DOHH2 (cell line): ENCODE data around the gene SART1.

ENCODE experiments used
- H3F3A ChIP-seq: fragments of 200-600 bp; sonication (generic), shearing (Covaris generic); 2 replicates; pipeline ENCODE4 v1.6.0; 2016; ENCODE audit warnings: antibody characterized with exemption, mild to moderate bottlenecking; ENCODE audit not compliant: control insufficient read depth, insufficient read depth
- H3K27ac ChIP-seq: fragments of 200-600 bp; sonication (generic); 2 replicates; pipeline ENCODE4 v1.5.1; 2014; ENCODE audit warnings: low read depth, mild to moderate bottlenecking, low read length, moderate library complexity
- H3K27me3 ChIP-seq: fragments of 200-600 bp; sonication (generic); 2 replicates; pipeline ENCODE4 v1.6.1; 2014; ENCODE audit warnings: mild to moderate bottlenecking, low read length, mixed read lengths; ENCODE audit not compliant: control insufficient read depth
- H3K36me3 ChIP-seq: fragments of 200-600 bp; sonication (generic); 2 replicates; pipeline ENCODE4 v1.6.1; 2014; ENCODE audit warnings: mild to moderate bottlenecking, low read length, moderate library complexity, mixed read lengths; ENCODE audit not compliant: control insufficient read depth
- H3K4me1 ChIP-seq: fragments of 200-600 bp; sonication (generic); 2 replicates; pipeline ENCODE4 v1.6.1; 2014; ENCODE audit warnings: mild to moderate bottlenecking, low read length, mixed read lengths; ENCODE audit not compliant: control insufficient read depth
- H3K4me2 ChIP-seq: fragments of 200-600 bp; sonication (generic); 2 replicates; pipeline ENCODE4 v1.6.0; 2014; ENCODE audit warnings: mild to moderate bottlenecking, low read length, moderate library complexity
- H3K4me3 ChIP-seq: fragments of 200-600 bp; sonication (generic); 2 replicates; pipeline ENCODE4 v1.5.1; 2014; ENCODE audit warnings: mild to moderate bottlenecking, low read length, mixed read lengths
- H3K79me2 ChIP-seq: fragments of 200-600 bp; sonication (generic); 2 replicates; pipeline ENCODE4 v1.6.1; 2014; ENCODE audit warnings: mild to moderate bottlenecking, low read length, mixed read lengths; ENCODE audit not compliant: control insufficient read depth
- H3K9me2 ChIP-seq: fragments of 200-600 bp; sonication (generic); replicated peaks from 2 replicates; pipeline ENCODE4 v1.6.1; 2014; ENCODE audit warnings: mild to moderate bottlenecking, low read length, mixed read lengths; ENCODE audit not compliant: control insufficient read depth
- H3K9me3 ChIP-seq: fragments of 200-600 bp; sonication (generic); 2 replicates; pipeline ENCODE4 v1.6.1; 2014; ENCODE audit warnings: antibody characterized with exemption, low read length, mixed read lengths; ENCODE audit not compliant: control insufficient read depth, insufficient read depth
- H4K20me1 ChIP-seq: fragments of 200-600 bp; sonication (generic); 2 replicates; pipeline ENCODE4 v1.6.0; 2014; ENCODE audit warnings: low read depth, mild to moderate bottlenecking, antibody characterized with exemption, low read length, moderate library complexity; ENCODE audit not compliant: control insufficient read depth, insufficient read depth
- CTCF ChIP-seq: fragments of 200-600 bp; sonication (generic); IDR thresholded peaks from one replicate; pipeline ENCODE4 v1.5.1; 2014; ENCODE audit warnings: antibody characterized with exemption, mild to moderate bottlenecking, low read depth, low read length; ENCODE audit not compliant: poor library complexity, severe bottlenecking
- EZH2phosphoT487 ChIP-seq: fragments of 200-600 bp; sonication (generic); IDR thresholded peaks from 2 replicates; pipeline ENCODE4 v1.6.1; 2017; ENCODE audit warnings: borderline replicate concordance, mild to moderate bottlenecking, antibody characterized with exemption, low read length, moderate library complexity, mixed read lengths

Gene SART1

GRCh38 chr11:65932558-65932919 is 29.0 kb upstream of the SART1 start:
- Histone ChIP-seq H3K9me2 (no peaks in the 10 kb centered on the region), H3K27ac (no peak overlapping the region), H3K36me3 (no peaks in the 10 kb centered on the region), H3K4me3 (no peak overlapping the region), H3K27me3 (no peaks in the 10 kb centered on the region), H3K79me2 (no peaks in the 10 kb centered on the region), H3F3A (no peaks in the 10 kb centered on the region), H3K9me3 (no peaks in the 10 kb centered on the region), H4K20me1 (no peaks in the 10 kb centered on the region), H3K4me1 (peaks cover 6% of the 10 kb centered on the region; the same call in 1 of the 2 replicates), H3K4me2 (no peak overlapping the region)
- no peak for TF ChIP-seq EZH2phosphoT487
- no peak for TF ChIP-seq CTCF

- Histone ChIP-seq H3K4me2 (no peak overlapping the region), H3K4me1 (peaks cover 6% of the 10 kb centered on the region; the same call in 1 of the 2 replicates), H4K20me1 (no peaks in the 10 kb centered on the region), H3K9me2 (no peaks in the 10 kb centered on the region), H3F3A (no peaks in the 10 kb centered on the region), H3K79me2 (no peaks in the 10 kb centered on the region), H3K4me3 (no peak overlapping the region), H3K9me3 (no peaks in the 10 kb centered on the region), H3K36me3 (no peaks in the 10 kb centered on the region), H3K27ac (no peak overlapping the region), H3K27me3 (peaks cover 7% of the 10 kb centered on the region; the same call in 1 of the 2 replicates)
- TF ChIP-seq EZH2phosphoT487 = no peak
- no peak for TF ChIP-seq CTCF
These were observed 27.5 kb upstream of the SART1 start for GRCh38 chr11:65934014-65934413.

GRCh38 chr11:65937766-65938165 is 23.8 kb upstream of the SART1 start:
- H3K9me2 ChIP-seq = no peaks in the 10 kb centered on the region
- no peak overlapping the region for H3K4me2 ChIP-seq
- H3K9me3 ChIP-seq = no peaks in the 10 kb centered on the region
- H3K36me3 ChIP-seq = no peaks in the 10 kb centered on the region
- no peaks in the 10 kb centered on the region for H4K20me1 ChIP-seq
- H3F3A ChIP-seq = no peaks in the 10 kb centered on the region
- H3K4me3 ChIP-seq = no peak overlapping the region
- H3K4me1 ChIP-seq = no peaks in the 10 kb centered on the region
- no peaks in the 10 kb centered on the region for H3K79me2 ChIP-seq
- H3K27me3 ChIP-seq = peaks cover 18% of the 10 kb centered on the region; the same call in 1 of the 2 replicates
- no peak overlapping the region for H3K27ac ChIP-seq
- no peak for TF ChIP-seq EZH2phosphoT487
- no peak for TF ChIP-seq CTCF
